ENCODE measurements around the gene RHCG. TPM values are rescaled to one million over a fixed set of nuclear protein-coding genes. Genes with fewer than 3 reads are reported as not detected.
A peak's percentile ranks its signal among the peaks of the same experiment; 100 is the strongest.
"Not testable (repeated sequence)": the region's sequence is repeated elsewhere in the genome, so short reads cannot be mapped to it uniquely, and the experiment has no call there.

Gene RHCG
- total RNA-seq, 6 experiments from 2014 or later = not detected

- H3K27me3 Mint-ChIP-seq (ENCODE audit: insufficient read depth) = peaks cover 20% of the 10 kb centered on the region
- DNase-seq = no peak
- H3K4me1 Mint-ChIP-seq (ENCODE audit: low read depth) = peaks cover 7% of the 10 kb centered on the region
- no peak overlapping the region for H3K27ac Mint-ChIP-seq
- TF ChIP-seq CTCF (IDR thresholded peaks at IDR 0.05) = no peak
- no peaks in the 10 kb centered on the region for H3K36me3 Mint-ChIP-seq (ENCODE audit: low read depth)
- no peak overlapping the region for H3K4me3 Mint-ChIP-seq
- no peaks in the 10 kb centered on the region for H3K9me3 Mint-ChIP-seq
Observed at GRCh38 chr15:89477411-89478242, 18.8 kb downstream of the RHCG start.

DNA sequence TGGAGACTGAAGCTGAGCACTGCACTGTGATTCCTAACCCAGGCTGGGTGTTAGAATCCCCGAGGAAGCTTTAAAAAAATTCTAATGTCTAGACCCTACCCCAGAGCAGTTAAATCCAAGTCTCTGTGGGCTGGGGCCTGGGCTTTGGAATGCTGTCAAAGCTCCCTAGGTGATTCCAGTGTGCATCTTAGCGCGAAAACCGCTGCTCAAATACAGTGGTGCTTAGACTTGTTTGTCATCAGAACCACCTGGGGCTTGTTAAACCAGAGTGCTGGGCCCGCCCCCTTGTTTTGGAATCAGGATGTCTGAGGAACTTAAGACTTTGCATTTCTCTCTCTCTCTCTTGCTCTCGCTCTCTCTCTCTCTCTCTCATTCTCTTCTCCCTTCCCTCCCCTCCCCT is 20.7 kb downstream of the RHCG start:
- H3K4me3 Mint-ChIP-seq = no peak overlapping the region
- no peak for DNase-seq
- H3K36me3 Mint-ChIP-seq (ENCODE audit: low read depth) = no peaks in the 10 kb centered on the region
- H3K27ac Mint-ChIP-seq = no peak overlapping the region
- H3K9me3 Mint-ChIP-seq = no peaks in the 10 kb centered on the region
- no peaks in the 10 kb centered on the region for H3K4me1 Mint-ChIP-seq (ENCODE audit: low read depth)
- H3K27me3 Mint-ChIP-seq (ENCODE audit: insufficient read depth) = peaks cover 33% of the 10 kb centered on the region
- TF ChIP-seq CTCF (IDR thresholded peaks at IDR 0.05) = no peak

DNA sequence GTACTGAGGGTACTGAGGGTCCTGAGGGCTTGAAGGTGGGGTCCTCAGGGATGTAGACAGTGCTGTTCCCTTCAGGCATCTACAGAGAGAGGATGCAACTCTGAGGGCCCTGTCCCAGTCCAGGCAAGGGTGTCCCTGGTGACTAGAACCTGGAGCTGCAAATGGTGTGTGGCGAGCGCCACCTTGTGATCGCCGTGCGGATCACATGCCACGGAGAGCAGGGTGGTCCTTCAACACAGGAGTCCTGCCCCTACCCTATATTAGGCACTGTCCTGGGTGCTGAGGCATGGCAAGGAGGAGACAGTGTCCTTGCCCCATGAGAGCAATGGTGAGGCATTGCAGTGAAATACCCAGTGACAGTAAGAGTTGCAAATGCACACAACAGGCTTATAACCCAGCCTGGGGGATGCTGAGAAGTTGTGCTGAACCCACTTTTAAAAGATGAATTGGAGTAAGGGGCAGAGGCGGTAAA is 23.6 kb downstream of the RHCG start:
- Mint-ChIP-seq H3K4me3 (no peak overlapping the region), H3K27ac (no peak overlapping the region), H3K27me3 (ENCODE audit: insufficient read depth) (peaks cover 36% of the 10 kb centered on the region), H3K9me3 (no peaks in the 10 kb centered on the region), H3K4me1 (ENCODE audit: low read depth) (peaks cover 7% of the 10 kb centered on the region; the same call in 1 of the 2 replicates), H3K36me3 (ENCODE audit: low read depth) (no peaks in the 10 kb centered on the region)
- TF ChIP-seq CTCF (IDR thresholded peaks at IDR 0.05) = peak; percentile 91
- DNase-seq = peak; percentile 70

- Mint-ChIP-seq H3K9me3 (no peaks in the 10 kb centered on the region), H3K36me3 (ENCODE audit: low read depth) (no peaks in the 10 kb centered on the region), H3K27ac (no peak overlapping the region), H3K4me1 (ENCODE audit: low read depth) (peaks cover 7% of the 10 kb centered on the region; the same call in 1 of the 2 replicates), H3K27me3 (ENCODE audit: insufficient read depth) (peaks cover 30% of the 10 kb centered on the region), H3K4me3 (no peak overlapping the region)
- DNase-seq = no peak
- no peak for TF ChIP-seq CTCF (IDR thresholded peaks at IDR 0.05)
Observed at GRCh38 chr15:89469426-89470096, 26.8 kb downstream of the RHCG start.

DNA sequence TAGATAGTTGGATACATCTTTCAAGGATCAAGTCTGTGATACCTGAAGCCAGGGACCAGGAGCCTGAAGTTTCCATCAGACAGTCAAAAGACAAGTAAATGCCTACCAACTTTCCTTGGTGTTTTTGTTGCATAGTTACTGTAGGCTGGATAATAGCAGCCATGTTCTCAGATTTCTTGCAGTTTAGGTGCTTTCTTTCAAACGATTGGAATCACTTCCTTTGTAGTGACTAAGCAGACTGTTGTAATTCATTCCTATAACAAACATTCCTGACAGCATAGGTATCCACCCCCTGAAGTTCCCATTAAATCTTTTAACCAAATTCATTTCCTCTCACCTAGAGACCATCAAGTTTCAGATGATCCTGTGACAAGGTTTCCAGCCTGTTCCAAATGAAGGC is 27.6 kb downstream of the RHCG start:
- not testable (repeated sequence) for H3K36me3 Mint-ChIP-seq (ENCODE audit: low read depth); H3K4me1 Mint-ChIP-seq (ENCODE audit: low read depth); H3K27ac Mint-ChIP-seq; H3K4me3 Mint-ChIP-seq; H3K9me3 Mint-ChIP-seq
- H3K27me3 Mint-ChIP-seq (ENCODE audit: insufficient read depth) = peaks cover 29% of the 10 kb centered on the region
- DNase-seq = peak; percentile 22

- no peak for TF ChIP-seq CTCF (IDR thresholded peaks at IDR 0.05)
- no peak for DNase-seq
- Mint-ChIP-seq H3K27me3 (ENCODE audit: insufficient read depth) (peaks cover 17% of the 10 kb centered on the region; the same call in 1 of the 2 replicates), H3K4me3 (no peak overlapping the region; the same call in 1 of the 2 replicates), H3K36me3 (ENCODE audit: low read depth) (no peaks in the 10 kb centered on the region), H3K4me1 (ENCODE audit: low read depth) (peaks cover 5% of the 10 kb centered on the region; the same call in 1 of the 2 replicates), H3K27ac (no peak overlapping the region), H3K9me3 (no peaks in the 10 kb centered on the region)
Observed at GRCh38 chr15:89463113-89463512, 33.3 kb downstream of the RHCG start.
